Mammary epithelial cell (primary cell): ENCODE data around the gene HOXA11.

Source experiments
- EZH2 ChIP-seq: IDR thresholded peaks from 2 replicates; pipeline ENCODE4 v1.6.1; 2012; ENCODE audit warnings: low read length, inconsistent platforms, borderline replicate concordance
- TF ChIP-seq, protein P1 (sequence below), 2 donors: IDR thresholded peaks in 1 of 2; conservative IDR thresholded peaks in 1 of 2; 2 replicates each; pipeline ENCODE4 v1.5.1; 2011 to 2012; ENCODE audit warnings: inconsistent platforms in 2 of 2, low read length in 2 of 2, mild to moderate bottlenecking in 2 of 2, control low read depth in 1 of 2, low read depth in 1 of 2; ENCODE audit not compliant: insufficient read depth in 1 of 2; ENCODE audit errors: extremely low read depth in 1 of 2

DNA sequence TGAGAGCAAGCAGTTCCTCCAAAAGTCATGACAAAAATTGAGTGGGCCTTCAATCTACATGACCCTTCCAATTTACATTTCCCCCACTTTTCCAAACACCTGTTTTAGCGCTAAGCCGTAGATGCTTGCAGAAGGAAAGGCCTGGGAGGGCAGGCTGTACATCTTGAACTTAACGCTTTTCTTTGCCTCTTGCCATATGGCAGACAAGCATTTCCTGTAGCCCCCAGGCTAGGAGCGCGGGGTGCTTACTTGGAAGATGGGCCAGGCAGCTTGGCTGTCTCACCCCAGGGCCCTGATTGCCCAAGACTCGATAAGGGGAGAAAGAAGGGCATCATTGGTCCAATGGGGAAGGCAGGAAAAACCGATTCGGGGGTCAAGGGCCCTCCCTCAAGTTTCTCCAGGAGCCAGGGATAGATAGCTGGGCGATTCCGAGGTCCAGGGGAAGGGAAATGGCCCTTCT, 12.7 kb downstream of the HOXA11 start:
- TF ChIP-seq, protein P1, sequence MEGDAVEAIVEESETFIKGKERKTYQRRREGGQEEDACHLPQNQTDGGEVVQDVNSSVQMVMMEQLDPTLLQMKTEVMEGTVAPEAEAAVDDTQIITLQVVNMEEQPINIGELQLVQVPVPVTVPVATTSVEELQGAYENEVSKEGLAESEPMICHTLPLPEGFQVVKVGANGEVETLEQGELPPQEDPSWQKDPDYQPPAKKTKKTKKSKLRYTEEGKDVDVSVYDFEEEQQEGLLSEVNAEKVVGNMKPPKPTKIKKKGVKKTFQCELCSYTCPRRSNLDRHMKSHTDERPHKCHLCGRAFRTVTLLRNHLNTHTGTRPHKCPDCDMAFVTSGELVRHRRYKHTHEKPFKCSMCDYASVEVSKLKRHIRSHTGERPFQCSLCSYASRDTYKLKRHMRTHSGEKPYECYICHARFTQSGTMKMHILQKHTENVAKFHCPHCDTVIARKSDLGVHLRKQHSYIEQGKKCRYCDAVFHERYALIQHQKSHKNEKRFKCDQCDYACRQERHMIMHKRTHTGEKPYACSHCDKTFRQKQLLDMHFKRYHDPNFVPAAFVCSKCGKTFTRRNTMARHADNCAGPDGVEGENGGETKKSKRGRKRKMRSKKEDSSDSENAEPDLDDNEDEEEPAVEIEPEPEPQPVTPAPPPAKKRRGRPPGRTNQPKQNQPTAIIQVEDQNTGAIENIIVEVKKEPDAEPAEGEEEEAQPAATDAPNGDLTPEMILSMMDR (conservative IDR thresholded peaks at IDR 0.05 in 1 of 2, IDR thresholded peaks at IDR 0.05 in 1 of 2; ENCODE audit: extremely low read depth in 1 of 2, insufficient read depth in 1 of 2, low read depth in 1 of 2, low read length in 2 of 2), result no peak
- no peak for TF ChIP-seq EZH2
